Cardiac muscle cell (in vitro differentiated cells and primary cell): Measurements from ENCODE around the gene SEC61A1. TPM values are rescaled to one million over a fixed set of nuclear protein-coding genes. Genes with fewer than 3 reads are reported as not detected.
A peak's percentile ranks its signal among the peaks of the same experiment; 100 is the strongest.

Experiments used
- DNase-seq, 2 donors: peaks; one replicate each; pipeline versions ENCODE4 v3.0.0 to v3.0.0-alpha.2; 2010 to 2017; ENCODE audit warnings: low read depth in 1 of 2, low spot score in 1 of 2
- H3K27ac ChIP-seq: fragments of 200-600 bp; sonication (generic); 2 replicates; pipeline ENCODE4 v1.5.1; 2016
- H3K27me3 ChIP-seq: fragments of 200-600 bp; sonication (generic); 2 replicates; pipeline ENCODE4 v1.6.0; 2016; ENCODE audit warnings: control low read depth
- H3K36me3 ChIP-seq: fragments of 200-600 bp; sonication (generic); 2 replicates; pipeline ENCODE4 v1.5.1; 2016; ENCODE audit warnings: control low read depth
- H3K4me1 ChIP-seq: fragments of 200-600 bp; sonication (generic); 2 replicates; pipeline ENCODE4 v1.8.1; 2017; ENCODE audit warnings: low read depth, mild to moderate bottlenecking, mixed run types
- H3K4me3 ChIP-seq: fragments of 200-600 bp; sonication (generic); 2 replicates; pipeline ENCODE4 v1.5.1; 2016; ENCODE audit warnings: mild to moderate bottlenecking
- H3K9me3 ChIP-seq: fragments of 200-600 bp; sonication (generic); 2 replicates; pipeline ENCODE4 v1.5.1; 2017; ENCODE audit warnings: low read depth, mild to moderate bottlenecking, control low read depth
- polyA plus RNA-seq: library from polyadenylated mRNA; unstranded; fragments of >200 nt; fragmentation: Nextera tagmentation; extraction: Ambion mirVana; gene quantifications from 2 replicates; pipeline ENCODE4 v1.2.1, GENCODE V29; 2016
- total RNA-seq: library from RNA; depleted of rRNA; stranded (reverse); fragments of >200 nt; gene quantifications from 2 replicates; pipeline ENCODE4 v1.2.3, GENCODE V29; 2016
- TF ChIP-seq, protein P1 (sequence below): IDR thresholded peaks from 2 replicates; pipeline ENCODE4 v1.5.1; 2012; ENCODE audit warnings: low read depth, mild to moderate bottlenecking, low read length

The SEC61A1 gene
- total and polyA plus RNA-seq, 2 experiments from 2014 or later = 92.4 to 133 TPM

GRCh38 chr3:128066676-128067075, 14.4 kb downstream of the SEC61A1 start:
- Histone ChIP-seq H3K27ac (no peak overlapping the region), H3K4me3 (no peak overlapping the region), H3K4me1 (no peaks in the 10 kb centered on the region), H3K36me3 (peaks cover 76% of the 10 kb centered on the region), H3K27me3 (no peaks in the 10 kb centered on the region), H3K9me3 (no peaks in the 10 kb centered on the region)
- TF ChIP-seq, protein P1, sequence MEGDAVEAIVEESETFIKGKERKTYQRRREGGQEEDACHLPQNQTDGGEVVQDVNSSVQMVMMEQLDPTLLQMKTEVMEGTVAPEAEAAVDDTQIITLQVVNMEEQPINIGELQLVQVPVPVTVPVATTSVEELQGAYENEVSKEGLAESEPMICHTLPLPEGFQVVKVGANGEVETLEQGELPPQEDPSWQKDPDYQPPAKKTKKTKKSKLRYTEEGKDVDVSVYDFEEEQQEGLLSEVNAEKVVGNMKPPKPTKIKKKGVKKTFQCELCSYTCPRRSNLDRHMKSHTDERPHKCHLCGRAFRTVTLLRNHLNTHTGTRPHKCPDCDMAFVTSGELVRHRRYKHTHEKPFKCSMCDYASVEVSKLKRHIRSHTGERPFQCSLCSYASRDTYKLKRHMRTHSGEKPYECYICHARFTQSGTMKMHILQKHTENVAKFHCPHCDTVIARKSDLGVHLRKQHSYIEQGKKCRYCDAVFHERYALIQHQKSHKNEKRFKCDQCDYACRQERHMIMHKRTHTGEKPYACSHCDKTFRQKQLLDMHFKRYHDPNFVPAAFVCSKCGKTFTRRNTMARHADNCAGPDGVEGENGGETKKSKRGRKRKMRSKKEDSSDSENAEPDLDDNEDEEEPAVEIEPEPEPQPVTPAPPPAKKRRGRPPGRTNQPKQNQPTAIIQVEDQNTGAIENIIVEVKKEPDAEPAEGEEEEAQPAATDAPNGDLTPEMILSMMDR = no peak
- DNase-seq = no peak

DNA sequence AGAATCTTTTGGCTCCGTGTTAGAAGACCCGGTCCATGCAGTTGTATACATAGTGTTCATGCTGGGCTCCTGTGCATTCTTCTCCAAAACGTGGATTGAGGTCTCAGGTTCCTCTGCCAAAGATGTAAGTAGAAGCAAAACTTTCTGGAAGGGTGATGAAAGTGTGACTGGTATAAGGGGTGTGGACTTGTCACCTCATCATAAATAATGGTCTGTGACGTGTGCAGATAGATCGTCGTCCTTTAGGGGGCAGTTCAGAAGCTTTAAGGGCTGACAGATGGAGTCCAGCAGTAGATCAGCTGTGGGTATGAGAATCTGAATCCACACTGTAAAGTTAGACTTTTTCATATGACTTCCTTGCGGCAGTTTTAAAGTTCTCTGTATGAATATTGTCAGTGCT, 15.3 kb downstream of the SEC61A1 start:
- Histone ChIP-seq H3K27ac (no peak overlapping the region), H3K4me3 (no peak overlapping the region), H3K4me1 (no peaks in the 10 kb centered on the region), H3K9me3 (no peaks in the 10 kb centered on the region), H3K36me3 (peaks cover 68% of the 10 kb centered on the region), H3K27me3 (no peaks in the 10 kb centered on the region)
- no peak for DNase-seq
- TF ChIP-seq, protein P1 = no peak

GRCh38 chr3:128068156-128068620, 16.0 kb downstream of the SEC61A1 start:
- Histone ChIP-seq H3K4me3 (no peak overlapping the region), H3K9me3 (no peaks in the 10 kb centered on the region), H3K27me3 (no peaks in the 10 kb centered on the region), H3K27ac (no peak overlapping the region), H3K36me3 (peaks cover 64% of the 10 kb centered on the region), H3K4me1 (no peaks in the 10 kb centered on the region)
- TF ChIP-seq, protein P1 = peak; percentile 67
- peak; percentile 58 for DNase-seq

- DNase-seq = no peak
- peaks cover 53% of the 10 kb centered on the region for H3K36me3 ChIP-seq
Measured at GRCh38 chr3:128069271-128069670, 17.0 kb downstream of the SEC61A1 start.

GRCh38 chr3:128070898-128071591, 18.8 kb downstream of the SEC61A1 start:
- TF ChIP-seq, protein P1 = no peak
- H3K4me3 ChIP-seq = no peak overlapping the region
- no peak overlapping the region for H3K27ac ChIP-seq
- DNase-seq = no peak
- no peaks in the 10 kb centered on the region for H3K27me3 ChIP-seq
- peaks cover 40% of the 10 kb centered on the region for H3K36me3 ChIP-seq
- no peaks in the 10 kb centered on the region for H3K9me3 ChIP-seq
- H3K4me1 ChIP-seq = peaks cover 8% of the 10 kb centered on the region

More at GRCh38 chr3:128069271-128069670, 17.0 kb downstream of the SEC61A1 start:
- Histone ChIP-seq H3K9me3 (no peaks in the 10 kb centered on the region), H3K27me3 (no peaks in the 10 kb centered on the region), H3K4me3 (no peak overlapping the region), H3K4me1 (no peaks in the 10 kb centered on the region), H3K27ac (no peak overlapping the region)
- TF ChIP-seq, protein P1 = no peak
